Endothelial cell of umbilical vein (primary cell): ENCODE results near the gene KIFAP3.

Experiments
- CTCF ChIP-seq, 2 donors: IDR thresholded peaks; 1 replicate in 1 of 2; 2 replicates in 1 of 2; pipeline ENCODE4 v1.5.1; 2011; ENCODE audit warnings: low read length in 2 of 2, mild to moderate bottlenecking in 2 of 2, moderate library complexity in 2 of 2, control low read depth in 1 of 2, inconsistent platforms in 1 of 2, low read depth in 1 of 2; ENCODE audit not compliant: insufficient read depth in 1 of 2; ENCODE audit errors: extremely low read depth in 1 of 2
- EZH2 ChIP-seq: IDR thresholded peaks from 2 replicates; pipeline ENCODE4 v1.6.1; 2012; ENCODE audit warnings: borderline replicate concordance, low read depth, mild to moderate bottlenecking, moderate library complexity, low read length, inconsistent platforms; ENCODE audit not compliant: severe bottlenecking
- FOS ChIP-seq: IDR thresholded peaks from 2 replicates; pipeline ENCODE4 v1.6.1; 2011; ENCODE audit warnings: mild to moderate bottlenecking, low read length, moderate library complexity, borderline replicate concordance; ENCODE audit not compliant: insufficient read depth
- GATA2 ChIP-seq: IDR thresholded peaks from 2 replicates; pipeline ENCODE4 v1.7.0; 2011; ENCODE audit warnings: low read depth, mild to moderate bottlenecking, moderate library complexity, mixed read lengths, low read length; ENCODE audit not compliant: insufficient read length, insufficient read depth
- JUN ChIP-seq: IDR thresholded peaks from 2 replicates; pipeline ENCODE4 v1.6.1; 2011; ENCODE audit warnings: borderline replicate concordance, low read depth; ENCODE audit not compliant: insufficient read length, insufficient read depth
- MAX ChIP-seq: IDR thresholded peaks from 2 replicates; pipeline ENCODE4 v1.6.1; 2011; ENCODE audit not compliant: insufficient read depth, insufficient read length
- MYC ChIP-seq: IDR thresholded peaks from one replicate; pipeline ENCODE4 v1.6.1; 2011; ENCODE audit warnings: mild to moderate bottlenecking, low read depth, low read length
- POLR2A ChIP-seq: IDR thresholded peaks from 2 replicates; pipeline ENCODE4 v1.6.1; 2012; ENCODE audit warnings: low read depth, mild to moderate bottlenecking, control low read depth, low read length
- POLR2AphosphoS5 ChIP-seq: IDR thresholded peaks from 2 replicates; pipeline ENCODE4 v1.6.1; 2012; ENCODE audit warnings: low read depth, mild to moderate bottlenecking, control low read depth, low read length, moderate library complexity; ENCODE audit not compliant: insufficient read depth

- TF ChIP-seq POLR2A (no peak), CTCF (IDR thresholded peaks at IDR 0.05; ENCODE audit: extremely low read depth in 1 of 2, insufficient read depth in 1 of 2, low read depth in 1 of 2, low read length in 2 of 2) (no peak), EZH2 (no peak), POLR2AphosphoS5 (no peak), MYC (no peak), FOS (no peak), MAX (no peak), GATA2 (no peak), JUN (no peak)
These were observed 188.1 kb downstream of the KIFAP3 start for GRCh38 chr1:169886422-169886821.
